Measurements from ENCODE around the gene ERC2. TPM values are rescaled to one million over a fixed set of nuclear protein-coding genes. Genes with fewer than 3 reads are reported as not detected.

ERC2 gene
- polyA plus RNA-seq, 1 experiment = 0.07 TPM

- CTCF ChIA-PET = no interaction called here
- POLR2A ChIA-PET = no interaction called here
- Histone ChIP-seq H3K9me3 (ENCODE audit: control insufficient read depth, insufficient read depth, low read length) (no peaks in the 10 kb centered on the region), H3K27me3 (ENCODE audit: control insufficient read depth, insufficient read depth, low read length) (no peaks in the 10 kb centered on the region), H3K4me3 (ENCODE audit: low read depth, low read length) (no peak overlapping the region), H3K27ac (ENCODE audit: low read depth, low read length) (no peak overlapping the region)
- DNase-seq (ENCODE audit: low read depth, low spot score) = no peak
- TF ChIP-seq, protein P1, sequence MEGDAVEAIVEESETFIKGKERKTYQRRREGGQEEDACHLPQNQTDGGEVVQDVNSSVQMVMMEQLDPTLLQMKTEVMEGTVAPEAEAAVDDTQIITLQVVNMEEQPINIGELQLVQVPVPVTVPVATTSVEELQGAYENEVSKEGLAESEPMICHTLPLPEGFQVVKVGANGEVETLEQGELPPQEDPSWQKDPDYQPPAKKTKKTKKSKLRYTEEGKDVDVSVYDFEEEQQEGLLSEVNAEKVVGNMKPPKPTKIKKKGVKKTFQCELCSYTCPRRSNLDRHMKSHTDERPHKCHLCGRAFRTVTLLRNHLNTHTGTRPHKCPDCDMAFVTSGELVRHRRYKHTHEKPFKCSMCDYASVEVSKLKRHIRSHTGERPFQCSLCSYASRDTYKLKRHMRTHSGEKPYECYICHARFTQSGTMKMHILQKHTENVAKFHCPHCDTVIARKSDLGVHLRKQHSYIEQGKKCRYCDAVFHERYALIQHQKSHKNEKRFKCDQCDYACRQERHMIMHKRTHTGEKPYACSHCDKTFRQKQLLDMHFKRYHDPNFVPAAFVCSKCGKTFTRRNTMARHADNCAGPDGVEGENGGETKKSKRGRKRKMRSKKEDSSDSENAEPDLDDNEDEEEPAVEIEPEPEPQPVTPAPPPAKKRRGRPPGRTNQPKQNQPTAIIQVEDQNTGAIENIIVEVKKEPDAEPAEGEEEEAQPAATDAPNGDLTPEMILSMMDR (IDR thresholded peaks at IDR 0.05; ENCODE audit: low read depth, low read length) = no peak
Measured at GRCh38 chr3:55801676-55802075, 666.6 kb downstream of the ERC2 start.

DNA sequence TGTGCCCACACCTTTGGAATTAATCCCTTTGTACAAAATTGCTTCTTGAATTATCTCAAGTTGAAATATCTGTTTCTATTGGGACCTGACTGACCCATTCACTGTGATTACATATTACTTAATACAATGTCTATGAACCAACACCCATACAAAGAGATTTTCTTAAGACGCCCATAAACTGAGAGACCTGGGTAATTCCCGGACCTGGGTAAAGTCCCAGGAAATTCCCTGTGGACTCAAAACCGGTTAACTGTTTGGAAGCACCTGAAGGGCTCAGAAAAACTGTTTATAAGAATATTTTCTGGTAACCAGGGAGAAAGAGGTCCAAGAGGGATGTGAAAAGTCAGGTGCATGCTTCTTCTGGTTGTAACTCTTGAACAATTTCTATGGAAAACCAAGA, 667.2 kb downstream of the ERC2 start:
- ChIA-PET POLR2A (no interaction called here), CTCF (no interaction called here)
- no peaks in the 10 kb centered on the region for H3K27me3 ChIP-seq (ENCODE audit: control insufficient read depth, insufficient read depth, low read length)
- H3K9me3 ChIP-seq (ENCODE audit: control insufficient read depth, insufficient read depth, low read length) = no peaks in the 10 kb centered on the region
- DNase-seq (ENCODE audit: low read depth, low spot score) = no peak
- H3K27ac ChIP-seq (ENCODE audit: low read depth, low read length) = no peak overlapping the region
- H3K4me3 ChIP-seq (ENCODE audit: low read depth, low read length) = no peak overlapping the region
- TF ChIP-seq, protein P1 (IDR thresholded peaks at IDR 0.05; ENCODE audit: low read depth, low read length) = no peak

DNA sequence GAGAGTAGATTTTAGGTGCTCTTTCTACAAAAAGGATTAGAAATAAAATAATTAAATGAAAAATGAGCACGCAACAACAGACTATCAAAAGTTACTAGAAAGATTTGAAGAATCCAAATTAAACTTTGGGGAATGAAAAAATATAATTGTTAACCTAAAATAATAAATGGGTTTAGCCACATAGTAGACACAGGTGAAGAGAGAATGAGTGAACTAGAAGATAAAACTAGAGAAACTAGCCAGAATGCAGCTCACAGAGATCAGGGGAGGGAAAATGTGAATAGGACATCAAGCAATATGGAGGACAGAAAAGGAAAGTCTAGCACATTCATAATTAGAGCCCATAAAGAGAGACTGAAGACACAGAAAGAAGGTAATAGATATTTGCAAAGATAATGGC, 670.5 kb downstream of the ERC2 start:
- no peaks in the 10 kb centered on the region for H3K9me3 ChIP-seq (ENCODE audit: control insufficient read depth, insufficient read depth, low read length)
- CTCF ChIA-PET = interaction anchor here (1.2 kb wide), 1 partner anchor 1043 kb away, joined by 3 read pairs; no protein-coding TSS in a partner anchor
- POLR2A ChIA-PET = no interaction called here
- DNase-seq (ENCODE audit: low read depth, low spot score) = no peak
- TF ChIP-seq, protein P1 (IDR thresholded peaks at IDR 0.05; ENCODE audit: low read depth, low read length) = no peak
- H3K27me3 ChIP-seq (ENCODE audit: control insufficient read depth, insufficient read depth, low read length) = no peaks in the 10 kb centered on the region
- H3K4me3 ChIP-seq (ENCODE audit: low read depth, low read length) = no peak overlapping the region
- H3K27ac ChIP-seq (ENCODE audit: low read depth, low read length) = no peak overlapping the region

- CTCF ChIA-PET = interaction anchor here (1.2 kb wide), 1 partner anchor 1042 kb away, joined by 3 read pairs; no protein-coding TSS in a partner anchor
Measured at GRCh38 chr3:55797084-55797483, 671.2 kb downstream of the ERC2 start.

GRCh38 chr3:55796533-55796932, 671.7 kb downstream of the ERC2 start:
- ChIA-PET POLR2A (no interaction called here), CTCF (interaction anchor here (1.2 kb wide), 1 partner anchor 1041 kb away, joined by 3 read pairs; no protein-coding TSS in a partner anchor)
- no peak for DNase-seq (ENCODE audit: low read depth, low spot score)
- TF ChIP-seq, protein P1 (IDR thresholded peaks at IDR 0.05; ENCODE audit: low read depth, low read length) = no peak
- no peaks in the 10 kb centered on the region for H3K9me3 ChIP-seq (ENCODE audit: control insufficient read depth, insufficient read depth, low read length)
- H3K27me3 ChIP-seq (ENCODE audit: control insufficient read depth, insufficient read depth, low read length) = no peaks in the 10 kb centered on the region
- H3K4me3 ChIP-seq (ENCODE audit: low read depth, low read length) = no peak overlapping the region
- H3K27ac ChIP-seq (ENCODE audit: low read depth, low read length) = no peak overlapping the region

More at GRCh38 chr3:55797084-55797483, 671.2 kb downstream of the ERC2 start:
- no peak overlapping the region for H3K27ac ChIP-seq (ENCODE audit: low read depth, low read length)
- DNase-seq (ENCODE audit: low read depth, low spot score) = no peak
- no peaks in the 10 kb centered on the region for H3K9me3 ChIP-seq (ENCODE audit: control insufficient read depth, insufficient read depth, low read length)
- no peaks in the 10 kb centered on the region for H3K27me3 ChIP-seq (ENCODE audit: control insufficient read depth, insufficient read depth, low read length)
- H3K4me3 ChIP-seq (ENCODE audit: low read depth, low read length) = no peak overlapping the region
- TF ChIP-seq, protein P1 (IDR thresholded peaks at IDR 0.05; ENCODE audit: low read depth, low read length) = no peak
- POLR2A ChIA-PET = no interaction called here
